ENCODE data around the gene STK32A. TPM values are rescaled to one million over a fixed set of nuclear protein-coding genes. Genes with fewer than 3 reads are reported as not detected.

The STK32A gene
- total RNA-seq, 6 donors from 2014 or later = 2.7 to 13.3 (median 7.1) TPM

GRCh38 chr5:147427521-147428401 is 192.9 kb downstream of the STK32A start:
- DNase-seq (no peak), ATAC-seq (ENCODE audit: low FRiP score in 2 of 2) (peak in 1 of 2 donors; percentile 65)
- H3K9me3 ChIP-seq = no peaks in the 10 kb centered on the region
- peaks cover 0 to 5% (median 0%) of the 10 kb centered on the region in 4 donors for H3K36me3 ChIP-seq
- peak overlapping the region in 2 of 4 donors; percentile 7 to 20 for H3K27ac ChIP-seq
- no peaks in the 10 kb centered on the region for H3K27me3 ChIP-seq
- H3K4me3 ChIP-seq = no peak overlapping the region
- TF ChIP-seq POLR2AphosphoS5 (IDR thresholded peaks at IDR 0.05) (peak in 1 of 2 donors; percentile 20), CTCF (IDR thresholded peaks at IDR 0.05) (no peak)
- peaks cover 11 to 15% (median 13%) of the 10 kb centered on the region in 4 donors for H3K4me1 ChIP-seq
- 42% methylated on average over 1 of the region's 1 CpG for WGBS, 2 donors

DNA sequence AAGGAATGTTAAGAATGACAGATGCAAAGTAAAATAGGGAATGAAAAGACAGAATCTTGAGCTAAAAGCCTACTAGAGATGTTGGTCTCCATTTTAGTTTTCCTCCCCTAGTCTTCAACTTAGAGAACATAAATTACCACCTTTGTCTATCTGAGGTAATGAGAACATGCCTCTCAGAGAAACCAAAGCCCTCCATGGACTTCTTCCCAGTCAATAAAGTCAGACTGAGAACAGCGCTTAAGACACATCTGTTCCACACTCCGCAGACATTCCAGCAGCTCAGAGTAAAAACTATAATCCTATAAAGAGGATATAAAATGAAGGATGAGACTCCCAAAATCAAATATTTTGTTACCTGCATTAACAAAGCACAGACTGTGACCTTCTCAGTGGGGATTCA is 195.8 kb downstream of the STK32A start:
- Histone ChIP-seq H3K36me3 (no peaks in the 10 kb centered on the region), H3K4me1 (peaks cover 11 to 15% (median 13%) of the 10 kb centered on the region in 4 donors), H3K27me3 (no peaks in the 10 kb centered on the region), H3K4me3 (no peak overlapping the region), H3K27ac (no peak overlapping the region), H3K9me3 (no peaks in the 10 kb centered on the region)
- WGBS, 2 donors = 100% methylated on average over 2 of the region's 2 CpGs
- no peak for DNase-seq
- TF ChIP-seq POLR2AphosphoS5 (IDR thresholded peaks at IDR 0.05) (no peak), CTCF (IDR thresholded peaks at IDR 0.05) (no peak), POLR2A (IDR thresholded peaks at IDR 0.05) (no peak), EP300 (IDR thresholded peaks at IDR 0.05) (no peak)
- no peak for ATAC-seq (ENCODE audit: low FRiP score in 2 of 2)

GRCh38 chr5:147431586-147431985 is 196.8 kb downstream of the STK32A start:
- Histone ChIP-seq H3K4me3 (no peak overlapping the region), H3K27me3 (no peaks in the 10 kb centered on the region), H3K4me1 (peaks cover 11 to 21% (median 14%) of the 10 kb centered on the region in 4 donors), H3K27ac (no peak overlapping the region), H3K36me3 (no peaks in the 10 kb centered on the region), H3K9me3 (no peaks in the 10 kb centered on the region)
- DNase-seq = no peak
- no peak for TF ChIP-seq POLR2AphosphoS5 (IDR thresholded peaks at IDR 0.05)
- TF ChIP-seq CTCF (IDR thresholded peaks at IDR 0.05) = no peak
- TF ChIP-seq EP300 (IDR thresholded peaks at IDR 0.05) = no peak
- no peak for TF ChIP-seq POLR2A (IDR thresholded peaks at IDR 0.05)
- no peak for ATAC-seq (ENCODE audit: low FRiP score in 2 of 2)
- 55 to 69% methylated on average over 3 of the region's 3 CpGs for WGBS, 2 donors

DNA sequence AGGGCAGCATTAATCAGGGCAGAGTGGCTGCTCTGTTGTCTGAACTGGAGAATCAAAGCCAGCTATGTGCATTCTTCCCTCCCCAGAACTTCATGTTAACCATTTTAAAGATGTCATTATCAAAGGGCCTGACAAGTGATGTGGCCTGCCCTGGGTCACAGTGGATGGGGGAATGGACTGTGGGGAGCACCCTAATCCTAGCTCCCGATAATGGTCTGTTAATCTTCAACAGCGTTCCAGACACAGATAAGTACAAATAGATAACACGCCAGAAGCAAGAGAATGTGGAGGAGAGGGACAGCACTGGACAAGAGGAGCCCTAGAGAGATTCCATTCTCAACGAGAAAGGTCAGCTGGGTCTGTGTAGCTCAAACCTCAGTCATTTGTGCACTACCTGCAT is 197.5 kb downstream of the STK32A start:
- H3K27me3 ChIP-seq = no peaks in the 10 kb centered on the region
- no peaks in the 10 kb centered on the region for H3K9me3 ChIP-seq
- no peak overlapping the region for H3K27ac ChIP-seq
- H3K36me3 ChIP-seq = no peaks in the 10 kb centered on the region
- DNase-seq (no peak), ATAC-seq (ENCODE audit: low FRiP score in 2 of 2) (no peak)
- H3K4me3 ChIP-seq = no peak overlapping the region
- peaks cover 8 to 23% (median 15%) of the 10 kb centered on the region in 4 donors for H3K4me1 ChIP-seq
- WGBS, 2 donors = 76 to 88% methylated on average over 4 of the region's 4 CpGs
- TF ChIP-seq EP300 (IDR thresholded peaks at IDR 0.05) = no peak
- no peak for TF ChIP-seq POLR2AphosphoS5 (IDR thresholded peaks at IDR 0.05)
- no peak for TF ChIP-seq CTCF (IDR thresholded peaks at IDR 0.05)
- no peak for TF ChIP-seq POLR2A (IDR thresholded peaks at IDR 0.05)
